ENCODE results near the gene AMT.

The AMT gene

GRCh38 chr3:49454458-49454857 lies 32.2 kb upstream of the AMT start:
- H3K4me1 ChIP-seq (ENCODE audit: insufficient read depth, poor library complexity, severe bottlenecking): no peaks in the 10 kb centered on the region
- no peak overlapping the region for H3K27ac ChIP-seq (ENCODE audit: poor library complexity, severe bottlenecking)
- no peaks in the 10 kb centered on the region for H3K27me3 ChIP-seq (ENCODE audit: insufficient read depth, poor library complexity, severe bottlenecking)
- no peaks in the 10 kb centered on the region for H3K9me3 ChIP-seq (ENCODE audit: severe bottlenecking)
- no peak overlapping the region for H3K4me3 ChIP-seq (ENCODE audit: severe bottlenecking)
- no peaks in the 10 kb centered on the region for H3K36me3 ChIP-seq (ENCODE audit: low read depth)
- TF ChIP-seq CTCF (IDR thresholded peaks at IDR 0.05; ENCODE audit: poor library complexity, severe bottlenecking): peak; percentile 68
- DNase-seq (ENCODE audit: low spot score): no peak
- peak; percentile 92 for ATAC-seq (ENCODE audit: low read depth)

GRCh38 chr3:49453621-49454020 lies 31.3 kb upstream of the AMT start:
- ATAC-seq (ENCODE audit: low read depth) (no peak), DNase-seq (ENCODE audit: low spot score) (no peak)
- no peaks in the 10 kb centered on the region for H3K9me3 ChIP-seq (ENCODE audit: severe bottlenecking)
- no peak overlapping the region for H3K4me3 ChIP-seq (ENCODE audit: severe bottlenecking)
- no peaks in the 10 kb centered on the region for H3K36me3 ChIP-seq (ENCODE audit: low read depth)
- no peak overlapping the region for H3K27ac ChIP-seq (ENCODE audit: poor library complexity, severe bottlenecking)
- no peaks in the 10 kb centered on the region for H3K4me1 ChIP-seq (ENCODE audit: insufficient read depth, poor library complexity, severe bottlenecking)
- TF ChIP-seq CTCF (IDR thresholded peaks at IDR 0.05; ENCODE audit: poor library complexity, severe bottlenecking): no peak
- H3K27me3 ChIP-seq (ENCODE audit: insufficient read depth, poor library complexity, severe bottlenecking): no peaks in the 10 kb centered on the region

GRCh38 chr3:49445391-49445790 lies 23.1 kb upstream of the AMT start:
- H3K9me3 ChIP-seq (ENCODE audit: severe bottlenecking): no peaks in the 10 kb centered on the region
- no peak for ATAC-seq (ENCODE audit: low read depth)
- no peak for DNase-seq (ENCODE audit: low spot score)
- H3K27me3 ChIP-seq (ENCODE audit: insufficient read depth, poor library complexity, severe bottlenecking): no peaks in the 10 kb centered on the region
- no peak for TF ChIP-seq CTCF (IDR thresholded peaks at IDR 0.05; ENCODE audit: poor library complexity, severe bottlenecking)
- H3K4me1 ChIP-seq (ENCODE audit: insufficient read depth, poor library complexity, severe bottlenecking): peaks cover 5% of the 10 kb centered on the region
- H3K27ac ChIP-seq (ENCODE audit: poor library complexity, severe bottlenecking): peak overlapping the region; percentile 56
- H3K36me3 ChIP-seq (ENCODE audit: low read depth): no peaks in the 10 kb centered on the region
- H3K4me3 ChIP-seq (ENCODE audit: severe bottlenecking): no peak overlapping the region

- no peaks in the 10 kb centered on the region for H3K4me1 ChIP-seq (ENCODE audit: insufficient read depth, poor library complexity, severe bottlenecking)
- H3K27ac ChIP-seq (ENCODE audit: poor library complexity, severe bottlenecking): no peak overlapping the region
- no peak overlapping the region for H3K4me3 ChIP-seq (ENCODE audit: severe bottlenecking)
- TF ChIP-seq CTCF (IDR thresholded peaks at IDR 0.05; ENCODE audit: poor library complexity, severe bottlenecking): no peak
- ATAC-seq (ENCODE audit: low read depth) (no peak), DNase-seq (ENCODE audit: low spot score) (no peak)
- H3K36me3 ChIP-seq (ENCODE audit: low read depth): no peaks in the 10 kb centered on the region
- no peaks in the 10 kb centered on the region for H3K9me3 ChIP-seq (ENCODE audit: severe bottlenecking)
- no peaks in the 10 kb centered on the region for H3K27me3 ChIP-seq (ENCODE audit: insufficient read depth, poor library complexity, severe bottlenecking)
These were observed 12.5 kb upstream of the AMT start for GRCh38 chr3:49434731-49435130.

GRCh38 chr3:49428752-49429080 lies 6.4 kb upstream of the AMT start:
- peak; percentile 5; the same call in 1 of the 3 replicates for ATAC-seq (ENCODE audit: low read depth)
- Histone ChIP-seq H3K4me3 (ENCODE audit: severe bottlenecking) (peak overlapping the region; percentile 79), H3K27ac (ENCODE audit: poor library complexity, severe bottlenecking) (peak overlapping the region; percentile 65), H3K36me3 (ENCODE audit: low read depth) (no peaks in the 10 kb centered on the region; the same call in 1 of the 2 replicates), H3K4me1 (ENCODE audit: insufficient read depth, poor library complexity, severe bottlenecking) (no peaks in the 10 kb centered on the region), H3K9me3 (ENCODE audit: severe bottlenecking) (no peaks in the 10 kb centered on the region), H3K27me3 (ENCODE audit: insufficient read depth, poor library complexity, severe bottlenecking) (no peaks in the 10 kb centered on the region)
- no peak for DNase-seq (ENCODE audit: low spot score)
- peak; percentile 12 for TF ChIP-seq CTCF (IDR thresholded peaks at IDR 0.05; ENCODE audit: poor library complexity, severe bottlenecking)

Measured in RWPE2 (cell line).